Esophagus (tissue), 2 donors: ENCODE data around the gene PLA2G12B. TPM values are rescaled to one million over a fixed set of nuclear protein-coding genes. Genes with fewer than 3 reads are reported as not detected.

ENCODE experiments used
- H3K27ac ChIP-seq, 2 donors: one replicate each; pipeline ENCODE4 v1.5.1; 2013; ENCODE audit warnings: low read depth in 2 of 2, mild to moderate bottlenecking in 2 of 2, inconsistent platforms in 1 of 2, low read length in 1 of 2, moderate library complexity in 1 of 2
- H3K27me3 ChIP-seq, 2 donors: one replicate each; pipeline ENCODE4 v1.6.1; 2013; ENCODE audit warnings: low read length in 2 of 2, control low read depth in 1 of 2, mild to moderate bottlenecking in 1 of 2; ENCODE audit not compliant: insufficient read depth in 2 of 2, control insufficient read depth in 1 of 2
- H3K36me3 ChIP-seq, 2 donors: one replicate each; pipeline ENCODE4 v1.6.1; 2013; ENCODE audit warnings: low read length in 1 of 2; ENCODE audit not compliant: control insufficient read depth in 2 of 2, insufficient read depth in 2 of 2
- H3K4me1 ChIP-seq, 2 donors: one replicate each; pipeline ENCODE4 v1.6.1; 2013; ENCODE audit warnings: low read length in 1 of 2; ENCODE audit not compliant: control insufficient read depth in 2 of 2, insufficient read depth in 2 of 2
- H3K4me3 ChIP-seq, 2 donors: one replicate each; pipeline ENCODE4 v1.5.1; 2013; ENCODE audit warnings: low read length in 2 of 2, mild to moderate bottlenecking in 2 of 2, low read depth in 1 of 2, moderate library complexity in 1 of 2
- H3K9me3 ChIP-seq, 2 donors: one replicate each; pipeline ENCODE4 v1.6.1; 2013; ENCODE audit warnings: mild to moderate bottlenecking in 2 of 2, low read depth in 1 of 2, low read length in 1 of 2, moderate library complexity in 1 of 2; ENCODE audit not compliant: control insufficient read depth in 2 of 2, insufficient read depth in 1 of 2
- WGBS, 2 donors: extraction: QIAGEN DNeasy Blood & Tissue Kit; methylation state at CpG; one replicate each; pipeline ENCODE4 v1.1.7; 2013; 5-methylcytosine and 5-hydroxymethylcytosine counted together
- polyA plus RNA-seq, 2 donors: library from polyadenylated mRNA; stranded (reverse); fragments of 200-250 nt; gene quantifications; one replicate each; pipeline ENCODE4 v1.2.3, GENCODE V29; 2013
- donor health status: healthy with polysubstance abuse.
- donor health status: Bipolar disorder and iron deficiency.

PLA2G12B gene
- polyA plus RNA-seq, 2 donors = not detected

- H3K9me3 ChIP-seq = peaks cover 6 to 15% of the 10 kb centered on the region in 2 donors
- H3K36me3 ChIP-seq = no peaks in the 10 kb centered on the region
- H3K4me1 ChIP-seq = no peaks in the 10 kb centered on the region
- no peak overlapping the region for H3K4me3 ChIP-seq
- H3K27ac ChIP-seq = no peak overlapping the region
- H3K27me3 ChIP-seq = no peaks in the 10 kb centered on the region
- 91 to 93% methylated on average over 2 of the region's 2 CpGs for WGBS, 2 donors
These were observed 25.7 kb upstream of the PLA2G12B start for GRCh38 chr10:72980348-72980747.

DNA sequence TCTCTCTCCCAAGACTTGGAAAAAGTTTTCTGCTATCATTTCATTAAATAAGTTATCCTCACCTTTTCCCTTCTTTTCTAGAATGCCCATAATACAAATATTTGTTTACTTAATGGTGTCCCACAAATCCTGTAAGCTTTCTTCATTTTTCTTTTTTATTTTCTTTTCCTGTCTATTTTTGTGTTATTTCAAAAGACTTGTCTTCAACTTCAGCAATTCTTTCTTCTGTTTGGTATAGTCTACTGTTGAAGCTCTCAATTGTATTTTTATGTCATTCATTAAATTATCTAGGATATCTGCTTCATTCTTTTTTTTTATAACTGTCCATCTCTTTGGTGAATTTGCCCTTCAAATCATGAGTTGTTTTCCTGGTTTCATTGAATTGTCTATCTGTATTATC is 25.1 kb upstream of the PLA2G12B start:
- Histone ChIP-seq H3K4me3 (no peak overlapping the region), H3K36me3 (no peaks in the 10 kb centered on the region), H3K9me3 (peaks cover 6 to 15% of the 10 kb centered on the region in 2 donors), H3K27me3 (no peaks in the 10 kb centered on the region), H3K4me1 (no peaks in the 10 kb centered on the region), H3K27ac (no peak overlapping the region)

DNA sequence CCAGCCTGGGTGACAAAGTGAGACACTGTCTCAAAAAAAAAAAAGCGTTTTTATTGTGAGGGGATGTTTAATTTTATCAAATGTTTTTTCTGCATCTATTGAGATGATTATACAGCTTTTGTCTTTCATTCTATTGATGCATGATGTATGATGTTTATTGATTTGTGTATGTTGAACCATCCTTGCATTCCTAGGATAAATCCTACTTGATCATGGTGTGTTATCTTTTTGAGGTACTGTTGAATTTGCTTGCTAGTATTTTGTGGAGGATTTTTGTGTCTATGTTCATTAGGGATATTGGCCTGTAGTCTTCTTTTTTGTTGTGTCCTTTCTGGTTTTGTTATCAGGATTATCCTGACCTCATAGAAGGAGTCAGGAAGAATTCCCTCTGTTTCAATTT is 22.3 kb upstream of the PLA2G12B start:
- H3K9me3 ChIP-seq = peaks cover 6 to 13% of the 10 kb centered on the region in 2 donors
- no peaks in the 10 kb centered on the region for H3K36me3 ChIP-seq
- 90 to 97% methylated on average over 1 of the region's 1 CpG for WGBS, 2 donors
- no peaks in the 10 kb centered on the region for H3K27me3 ChIP-seq
- H3K27ac ChIP-seq = no peak overlapping the region
- no peaks in the 10 kb centered on the region for H3K4me1 ChIP-seq
- no peak overlapping the region for H3K4me3 ChIP-seq

- Histone ChIP-seq H3K4me1 (no peaks in the 10 kb centered on the region), H3K27ac (no peak overlapping the region), H3K4me3 (no peak overlapping the region)
These were observed 1.4 kb upstream of the PLA2G12B start for GRCh38 chr10:72956001-72956400.

GRCh38 chr10:72954230-72954595 is 393 bp downstream of the PLA2G12B start:
- Histone ChIP-seq H3K27me3 (no peaks in the 10 kb centered on the region), H3K27ac (no peak overlapping the region), H3K36me3 (no peaks in the 10 kb centered on the region), H3K4me1 (no peaks in the 10 kb centered on the region), H3K9me3 (no peaks in the 10 kb centered on the region), H3K4me3 (no peak overlapping the region)
- WGBS, 2 donors = 68 to 80% methylated on average over 8 of the region's 8 CpGs

More at GRCh38 chr10:72956001-72956400, 1.4 kb upstream of the PLA2G12B start:
- no peaks in the 10 kb centered on the region for H3K27me3 ChIP-seq
- H3K9me3 ChIP-seq = no peaks in the 10 kb centered on the region
- no peaks in the 10 kb centered on the region for H3K36me3 ChIP-seq

DNA sequence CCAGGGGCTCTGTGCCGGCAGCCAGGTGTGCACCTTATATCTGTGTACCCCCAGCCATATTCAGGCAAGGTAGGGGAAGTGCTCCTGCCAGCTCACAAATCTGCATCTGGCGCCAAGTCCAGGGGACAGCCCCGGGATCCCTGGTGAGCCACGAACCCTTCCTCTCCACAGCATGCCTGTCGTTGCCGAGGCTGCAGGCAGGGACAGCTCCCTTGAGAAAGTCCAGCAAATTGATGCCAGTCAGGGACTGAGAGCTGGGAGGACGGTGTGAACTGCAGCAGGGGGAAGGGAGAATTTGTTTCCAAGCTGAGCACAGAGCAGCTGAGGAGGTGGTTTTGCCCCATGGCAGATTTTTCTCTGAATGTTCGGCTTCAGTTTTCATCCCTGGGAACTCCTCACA is 919 bp downstream of the PLA2G12B start:
- Histone ChIP-seq H3K4me1 (no peaks in the 10 kb centered on the region), H3K27me3 (no peaks in the 10 kb centered on the region), H3K9me3 (no peaks in the 10 kb centered on the region), H3K4me3 (no peak overlapping the region), H3K36me3 (no peaks in the 10 kb centered on the region), H3K27ac (no peak overlapping the region)
- WGBS, 2 donors = 47 to 55% methylated on average over 8 of the region's 8 CpGs

DNA sequence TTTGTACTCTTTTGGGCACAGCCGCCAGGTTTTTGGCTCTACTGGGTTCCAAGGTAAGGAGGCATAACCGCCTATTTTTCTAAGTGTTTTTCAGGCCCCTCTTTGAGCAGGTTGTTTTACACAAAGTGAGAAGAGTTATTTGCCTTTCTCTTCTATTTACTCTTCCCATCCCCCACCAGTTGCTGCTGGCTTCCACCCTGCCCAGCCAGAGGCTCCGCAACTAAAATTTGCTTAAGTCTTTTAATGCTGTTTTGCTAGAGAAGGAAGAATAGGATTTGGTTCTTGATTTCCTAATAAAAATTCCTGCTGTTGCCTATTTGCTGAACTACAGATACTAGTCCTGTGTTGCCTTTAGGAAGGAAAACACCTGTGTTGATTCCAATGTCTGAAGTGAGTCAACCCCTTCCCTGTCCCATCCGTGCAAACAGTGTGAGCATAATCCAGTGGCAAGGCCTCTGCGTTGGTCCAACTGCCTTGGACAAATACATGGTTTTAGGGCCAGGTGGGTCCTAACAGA is 1.9 kb downstream of the PLA2G12B start:
- 66 to 69% methylated on average over 5 of the region's 5 CpGs for WGBS, 2 donors
- Histone ChIP-seq H3K27me3 (no peaks in the 10 kb centered on the region), H3K4me1 (no peaks in the 10 kb centered on the region), H3K4me3 (no peak overlapping the region), H3K27ac (no peak overlapping the region), H3K36me3 (no peaks in the 10 kb centered on the region), H3K9me3 (no peaks in the 10 kb centered on the region)

DNA sequence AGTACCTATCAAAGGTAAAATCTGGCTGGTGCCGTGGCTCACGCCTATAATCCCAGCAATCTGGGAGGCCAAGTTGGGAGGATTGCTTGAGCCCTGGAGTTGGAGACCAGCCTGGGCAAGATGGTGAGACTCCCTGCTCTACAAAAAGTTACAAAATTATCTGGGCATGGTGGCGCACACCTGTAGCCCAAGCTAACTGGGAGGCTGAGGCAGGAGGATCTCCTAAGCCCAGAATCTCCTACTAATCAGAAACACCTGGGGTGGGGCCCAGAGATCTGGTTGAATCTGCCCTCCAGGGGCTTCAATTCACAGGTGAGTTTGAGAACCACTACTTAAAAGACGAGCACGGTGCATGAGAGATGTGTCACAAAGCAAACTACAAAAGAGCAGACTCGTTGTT is 2.4 kb downstream of the PLA2G12B start:
- no peaks in the 10 kb centered on the region for H3K27me3 ChIP-seq
- WGBS, 2 donors = 76 to 85% methylated on average over 6 of the region's 6 CpGs
- no peak overlapping the region for H3K27ac ChIP-seq
- H3K4me3 ChIP-seq = no peak overlapping the region
- no peaks in the 10 kb centered on the region for H3K36me3 ChIP-seq
- no peaks in the 10 kb centered on the region for H3K9me3 ChIP-seq
- no peaks in the 10 kb centered on the region for H3K4me1 ChIP-seq

DNA sequence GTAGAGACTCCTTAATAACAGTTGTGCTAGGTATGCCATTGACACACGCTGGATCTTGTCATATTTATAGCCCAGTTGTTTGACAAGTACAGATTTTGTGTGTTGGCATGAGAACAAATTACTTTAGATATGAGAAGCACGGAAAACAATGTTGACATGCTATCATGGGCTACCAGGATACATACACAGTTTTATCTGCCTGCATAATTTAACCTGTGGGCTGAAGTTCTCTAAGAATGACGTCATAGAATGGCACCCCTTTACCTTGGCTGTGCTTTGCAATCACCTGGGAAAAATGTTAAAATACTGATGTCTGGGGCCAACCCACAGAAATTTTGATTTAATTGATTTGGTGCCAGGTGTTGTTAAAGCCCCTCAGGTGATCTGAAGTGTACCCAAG is 2.8 kb downstream of the PLA2G12B start:
- H3K27ac ChIP-seq = no peak overlapping the region
- H3K27me3 ChIP-seq = no peaks in the 10 kb centered on the region
- H3K4me1 ChIP-seq = no peaks in the 10 kb centered on the region
- WGBS, 2 donors = 48 to 52% methylated on average over 3 of the region's 3 CpGs
- no peak overlapping the region for H3K4me3 ChIP-seq
- no peaks in the 10 kb centered on the region for H3K9me3 ChIP-seq
- H3K36me3 ChIP-seq = no peaks in the 10 kb centered on the region

DNA sequence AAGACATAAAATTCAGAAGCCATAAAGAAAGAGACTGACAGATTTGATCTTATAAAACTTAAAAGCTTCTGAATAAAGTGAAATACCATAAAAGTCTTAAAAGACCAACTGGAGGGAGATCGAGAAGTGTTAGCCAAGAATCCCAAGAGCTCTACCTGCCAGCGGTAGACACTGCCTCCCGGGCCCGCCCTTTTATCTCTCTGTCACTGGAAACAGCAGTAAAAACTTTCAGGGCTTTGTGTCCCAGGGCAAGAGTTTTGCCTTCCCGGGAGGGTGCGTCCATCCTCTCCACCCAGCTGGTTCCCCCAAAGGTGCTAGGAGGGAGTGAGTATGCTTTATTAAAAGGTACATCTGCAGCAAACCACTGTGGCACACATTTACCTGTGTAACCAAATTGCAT is 5.8 kb downstream of the PLA2G12B start:
- 46 to 52% methylated on average over 6 of the region's 6 CpGs for WGBS, 2 donors
- no peak overlapping the region for H3K27ac ChIP-seq
- H3K4me1 ChIP-seq = no peaks in the 10 kb centered on the region
- no peaks in the 10 kb centered on the region for H3K36me3 ChIP-seq
- H3K4me3 ChIP-seq = no peak overlapping the region
- H3K9me3 ChIP-seq = no peaks in the 10 kb centered on the region
- H3K27me3 ChIP-seq = no peaks in the 10 kb centered on the region
